Measurements from ENCODE around the gene ZNF324.

DNA sequence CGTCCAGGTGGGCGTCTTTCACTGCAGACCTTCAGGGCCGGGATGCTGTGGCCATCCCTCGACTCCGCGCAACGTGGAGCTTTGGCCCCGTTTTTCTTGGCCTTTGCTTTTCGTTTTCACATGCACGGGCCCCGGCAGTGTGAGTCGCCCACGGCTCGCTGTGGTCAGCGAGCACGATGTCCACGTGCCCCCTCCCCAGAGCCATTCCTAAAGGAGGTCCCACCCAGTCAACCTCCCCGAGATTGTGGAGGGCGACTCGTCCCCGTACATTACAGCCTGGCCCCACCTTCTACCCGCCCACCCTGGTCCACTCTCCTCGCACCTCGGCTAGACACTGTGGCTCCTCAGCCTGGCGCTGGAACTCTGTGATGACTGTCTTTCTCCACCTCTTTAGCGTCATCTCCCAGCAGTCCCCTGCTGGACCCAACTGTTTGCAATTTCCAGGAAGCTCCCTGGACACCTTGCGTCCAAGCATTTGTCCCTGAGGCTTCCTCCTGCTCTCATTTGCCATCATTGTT is 9.7 kb downstream of the ZNF324 start:
- TF ChIP-seq EZH2phosphoT487 (IDR thresholded peaks at IDR 0.05; ENCODE audit: borderline replicate concordance, low read depth, low read length) = no peak
- TF ChIP-seq, protein P1, sequence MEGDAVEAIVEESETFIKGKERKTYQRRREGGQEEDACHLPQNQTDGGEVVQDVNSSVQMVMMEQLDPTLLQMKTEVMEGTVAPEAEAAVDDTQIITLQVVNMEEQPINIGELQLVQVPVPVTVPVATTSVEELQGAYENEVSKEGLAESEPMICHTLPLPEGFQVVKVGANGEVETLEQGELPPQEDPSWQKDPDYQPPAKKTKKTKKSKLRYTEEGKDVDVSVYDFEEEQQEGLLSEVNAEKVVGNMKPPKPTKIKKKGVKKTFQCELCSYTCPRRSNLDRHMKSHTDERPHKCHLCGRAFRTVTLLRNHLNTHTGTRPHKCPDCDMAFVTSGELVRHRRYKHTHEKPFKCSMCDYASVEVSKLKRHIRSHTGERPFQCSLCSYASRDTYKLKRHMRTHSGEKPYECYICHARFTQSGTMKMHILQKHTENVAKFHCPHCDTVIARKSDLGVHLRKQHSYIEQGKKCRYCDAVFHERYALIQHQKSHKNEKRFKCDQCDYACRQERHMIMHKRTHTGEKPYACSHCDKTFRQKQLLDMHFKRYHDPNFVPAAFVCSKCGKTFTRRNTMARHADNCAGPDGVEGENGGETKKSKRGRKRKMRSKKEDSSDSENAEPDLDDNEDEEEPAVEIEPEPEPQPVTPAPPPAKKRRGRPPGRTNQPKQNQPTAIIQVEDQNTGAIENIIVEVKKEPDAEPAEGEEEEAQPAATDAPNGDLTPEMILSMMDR (conservative IDR thresholded peaks at IDR 0.05; ENCODE audit: low read length) = no peak
